GM06990 (cell line): ENCODE data around the gene PHF1.

Source experiments
- DNase-seq: peaks from one replicate; pipeline ENCODE4 v3.0.0-alpha.2; 2011; ENCODE audit not compliant: insufficient read length; ENCODE audit errors: extremely low read depth
- H3K27me3 ChIP-seq: replicated peaks from 2 replicates; pipeline ENCODE4 v1.6.0; 2011; ENCODE audit warnings: low read length; ENCODE audit not compliant: control insufficient read depth, insufficient read depth
- H3K36me3 ChIP-seq: 2 replicates; pipeline ENCODE4 v1.5.1; 2011; ENCODE audit warnings: low read length; ENCODE audit not compliant: control insufficient read depth, insufficient read depth
- H3K4me3 ChIP-seq: replicated peaks from 2 replicates; pipeline ENCODE4 v1.5.1; 2011; ENCODE audit warnings: low read depth, mild to moderate bottlenecking, control low read depth, low read length
- CTCF ChIP-seq: IDR thresholded peaks from 2 replicates; pipeline ENCODE4 v1.5.1; 2011; ENCODE audit warnings: low read length, control low read depth, mild to moderate bottlenecking, inconsistent platforms; ENCODE audit not compliant: insufficient read depth, poor library complexity, severe bottlenecking

The PHF1 gene

GRCh38 chr6:33445119-33445603 lies 34.3 kb downstream of the PHF1 start:
- no peak for TF ChIP-seq CTCF
- no peak for DNase-seq
- peaks cover 17% of the 10 kb centered on the region for H3K36me3 ChIP-seq
- H3K4me3 ChIP-seq, result no peak overlapping the region
- H3K27me3 ChIP-seq, result no peaks in the 10 kb centered on the region

GRCh38 chr6:33446356-33446755 lies 35.5 kb downstream of the PHF1 start:
- peaks cover 17% of the 10 kb centered on the region for H3K36me3 ChIP-seq
- TF ChIP-seq CTCF, result no peak
- H3K27me3 ChIP-seq, result no peaks in the 10 kb centered on the region
- H3K4me3 ChIP-seq, result no peak overlapping the region
- no peak for DNase-seq

GRCh38 chr6:33450434-33450833 lies 39.6 kb downstream of the PHF1 start:
- Histone ChIP-seq H3K27me3 (no peaks in the 10 kb centered on the region), H3K36me3 (peaks cover 15% of the 10 kb centered on the region), H3K4me3 (no peak overlapping the region)
- TF ChIP-seq CTCF, result no peak
- no peak for DNase-seq

- Histone ChIP-seq H3K36me3 (peaks cover 16% of the 10 kb centered on the region), H3K27me3 (no peaks in the 10 kb centered on the region), H3K4me3 (no peak overlapping the region)
- DNase-seq, result no peak
- no peak for TF ChIP-seq CTCF
Observed at GRCh38 chr6:33451606-33452005, 40.8 kb downstream of the PHF1 start.

GRCh38 chr6:33452496-33452895 lies 41.7 kb downstream of the PHF1 start:
- Histone ChIP-seq H3K27me3 (no peaks in the 10 kb centered on the region), H3K36me3 (peaks cover 13% of the 10 kb centered on the region), H3K4me3 (no peak overlapping the region)
- DNase-seq, result no peak
- no peak for TF ChIP-seq CTCF

GRCh38 chr6:33453393-33454008 lies 42.7 kb downstream of the PHF1 start:
- Histone ChIP-seq H3K4me3 (peak overlapping the region; percentile 96), H3K27me3 (no peaks in the 10 kb centered on the region), H3K36me3 (peaks cover 8% of the 10 kb centered on the region)
- TF ChIP-seq CTCF, result no peak
- DNase-seq, result no peak
